NCI-H524 (cell line): ENCODE data around the gene CARD14.
A peak's percentile ranks its signal among the peaks of the same experiment; 100 is the strongest.
"Not testable (repeated sequence)": the region's sequence is repeated elsewhere in the genome, so short reads cannot be mapped to it uniquely, and the experiment has no call there.

ENCODE experiments used
- DNase-seq, 2 experiments: peaks; one replicate each; lab custom pipeline; 2025; lab: John Stamatoyannopoulos, UW

The CARD14 gene

GRCh38 chr17:80185968-80186367 is 16.1 kb downstream of the CARD14 start:
- DNase-seq, result no peak

- no peak for DNase-seq
Observed at GRCh38 chr17:80187090-80187489, 17.3 kb downstream of the CARD14 start.

DNA sequence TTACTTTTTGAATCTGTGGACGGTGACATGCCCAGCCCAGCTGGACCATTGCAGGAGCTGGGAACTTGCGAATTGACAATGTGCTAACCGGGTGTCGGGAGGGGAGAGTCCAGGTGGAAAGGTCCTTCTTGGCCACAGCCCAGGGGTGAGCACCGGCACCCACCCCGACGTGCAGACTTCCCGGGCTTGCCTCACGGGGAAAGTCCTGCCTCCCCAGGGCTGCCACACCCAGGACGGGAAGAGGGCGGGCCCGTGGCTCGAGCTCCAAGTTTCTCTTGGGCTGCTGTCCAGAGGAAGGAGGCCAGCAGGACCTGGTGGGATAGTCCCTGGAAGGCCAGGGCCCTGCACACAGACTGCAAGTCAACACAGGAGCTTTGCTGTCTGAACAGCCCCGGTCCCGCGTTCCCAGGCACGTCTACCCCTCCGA is 17.7 kb downstream of the CARD14 start:
- DNase-seq, result no peak

DNA sequence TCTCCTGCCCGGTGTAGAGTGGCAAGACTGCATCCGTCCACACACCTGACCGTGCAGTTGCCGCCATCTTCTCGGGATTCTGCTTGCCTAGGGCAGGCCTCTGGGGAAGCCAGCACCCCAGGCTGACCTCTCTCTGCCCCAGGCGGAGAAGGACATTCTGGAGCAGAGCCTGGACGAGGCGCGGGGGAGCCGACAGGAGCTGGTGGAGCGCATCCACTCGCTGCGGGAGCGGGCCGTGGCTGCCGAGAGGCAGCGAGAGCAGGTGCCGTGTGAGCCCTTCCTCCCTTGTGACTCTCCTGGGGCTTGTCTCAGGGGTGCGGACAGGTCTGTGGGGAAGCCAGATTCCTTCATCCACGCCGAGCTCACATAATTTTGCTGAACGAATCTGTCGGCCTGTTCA is 19.8 kb downstream of the CARD14 start:
- no peak for DNase-seq

DNA sequence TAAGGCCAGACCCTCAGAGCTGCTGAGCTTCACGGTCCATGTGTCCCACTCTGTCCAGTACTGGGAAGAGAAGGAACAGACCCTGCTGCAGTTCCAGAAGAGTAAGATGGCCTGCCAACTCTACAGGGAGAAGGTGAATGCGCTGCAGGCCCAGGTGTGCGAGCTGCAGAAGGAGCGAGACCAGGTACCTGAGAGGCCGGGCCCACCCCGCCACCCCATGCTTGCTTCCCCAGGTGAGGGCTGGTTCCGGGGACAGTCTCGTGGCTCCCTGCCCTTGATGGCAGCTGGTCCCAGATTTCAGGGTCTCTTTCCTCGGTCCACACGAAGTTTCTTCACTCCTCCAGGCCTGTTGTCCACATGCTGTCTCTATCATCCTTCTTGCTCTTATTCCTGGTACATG is 20.9 kb downstream of the CARD14 start:
- DNase-seq, result no peak

- DNase-seq, result no peak
Observed at GRCh38 chr17:80191192-80191591, 21.4 kb downstream of the CARD14 start.

GRCh38 chr17:80191865-80192661 is 22.2 kb downstream of the CARD14 start:
- DNase-seq, result peak in 1 of 2 experiments; percentile 18

DNA sequence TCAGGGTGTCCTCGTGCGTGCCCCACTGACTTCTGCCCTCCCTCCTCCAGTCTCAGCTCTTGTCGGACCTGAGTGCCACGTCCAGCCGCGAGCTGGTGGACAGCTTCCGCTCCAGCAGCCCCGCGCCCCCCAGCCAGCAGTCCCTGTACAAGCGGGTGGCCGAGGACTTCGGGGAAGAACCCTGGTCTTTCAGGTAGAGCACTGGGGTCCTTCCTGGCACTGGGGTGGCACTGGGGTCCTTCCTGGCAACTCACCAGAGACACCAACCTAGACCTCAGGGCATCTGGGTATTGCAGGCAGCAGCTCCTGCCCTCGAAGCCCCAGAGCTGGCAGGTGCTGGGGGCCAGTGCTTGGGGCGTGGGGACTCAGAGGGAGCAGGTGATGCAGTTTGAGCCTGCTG is 25.3 kb downstream of the CARD14 start:
- no peak for DNase-seq

GRCh38 chr17:80195671-80196529 is 26.1 kb downstream of the CARD14 start:
- DNase-seq, result peak in 1 of 2 experiments; percentile 25

GRCh38 chr17:80196652-80197051 is 26.8 kb downstream of the CARD14 start:
- DNase-seq, result no peak

- DNase-seq, result peak in 1 of 2 experiments; percentile 35
Observed at GRCh38 chr17:80198144-80198661, 28.4 kb downstream of the CARD14 start.

DNA sequence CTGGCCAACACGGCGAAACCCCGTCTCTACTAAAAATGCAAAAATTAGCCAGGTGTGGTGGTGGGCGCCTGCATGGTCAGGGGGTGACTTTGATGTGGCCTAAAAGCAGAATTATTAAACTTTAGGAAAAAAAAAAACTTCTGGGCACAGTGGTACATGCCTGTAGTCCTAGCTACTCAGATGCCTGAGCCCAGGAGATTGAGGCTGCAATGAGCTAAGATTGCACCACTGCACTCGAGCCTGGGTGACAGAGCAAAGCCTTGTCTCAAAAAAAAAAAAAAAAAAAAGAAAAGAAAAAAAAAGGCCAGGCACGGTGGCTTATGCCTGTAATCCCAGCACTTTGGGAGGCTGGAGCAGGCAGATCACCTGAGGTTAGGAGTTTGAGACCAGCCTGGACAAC is 29.5 kb downstream of the CARD14 start:
- DNase-seq, result not testable (repeated sequence)

DNA sequence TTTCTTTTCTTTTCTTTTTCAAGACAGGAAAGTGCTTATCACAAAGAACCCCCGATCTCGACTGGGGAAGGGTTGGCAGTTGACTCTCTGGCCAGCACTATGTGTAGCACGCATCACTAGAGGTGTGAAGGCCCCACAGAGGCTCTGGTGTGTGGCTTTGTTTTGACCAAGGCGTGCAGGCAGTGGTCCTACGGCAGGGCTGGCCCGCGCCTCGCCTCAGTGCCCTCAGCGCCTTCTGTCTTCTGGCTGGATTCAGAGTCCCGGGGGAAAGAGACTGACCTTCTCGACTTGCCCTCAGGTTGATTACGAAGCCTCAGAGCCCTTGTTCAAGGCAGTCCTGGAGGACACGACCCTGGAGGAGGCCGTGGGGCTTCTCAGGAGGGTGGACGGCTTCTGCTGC is 31.6 kb downstream of the CARD14 start:
- DNase-seq, result no peak

GRCh38 chr17:80202197-80202596 is 32.4 kb downstream of the CARD14 start:
- no peak for DNase-seq

DNA sequence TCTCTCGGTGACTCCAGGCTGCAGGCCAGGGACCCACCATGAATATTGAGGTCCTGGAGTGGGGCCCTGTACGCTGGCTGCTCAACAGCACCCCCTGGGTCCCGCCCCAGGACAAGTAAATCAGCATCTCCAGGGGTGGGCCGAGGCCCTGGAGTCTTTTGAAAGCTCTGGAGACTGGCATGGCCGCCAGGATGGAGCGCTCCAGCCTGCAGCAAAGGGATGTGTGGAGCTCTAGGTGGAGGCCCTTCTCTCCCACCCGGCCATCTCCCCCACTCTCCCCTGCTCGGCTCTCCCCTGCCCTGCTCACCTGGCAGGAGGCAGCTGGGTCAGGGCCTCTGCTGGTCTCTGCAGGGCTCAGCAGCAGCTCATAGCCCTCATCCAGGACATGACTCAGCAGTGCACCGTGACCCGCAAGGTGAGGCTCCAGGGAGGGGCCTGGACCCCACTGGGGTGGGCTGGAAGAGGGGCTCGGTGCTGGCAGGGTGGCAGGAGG is 33.7 kb downstream of the CARD14 start:
- DNase-seq, result no peak

DNA sequence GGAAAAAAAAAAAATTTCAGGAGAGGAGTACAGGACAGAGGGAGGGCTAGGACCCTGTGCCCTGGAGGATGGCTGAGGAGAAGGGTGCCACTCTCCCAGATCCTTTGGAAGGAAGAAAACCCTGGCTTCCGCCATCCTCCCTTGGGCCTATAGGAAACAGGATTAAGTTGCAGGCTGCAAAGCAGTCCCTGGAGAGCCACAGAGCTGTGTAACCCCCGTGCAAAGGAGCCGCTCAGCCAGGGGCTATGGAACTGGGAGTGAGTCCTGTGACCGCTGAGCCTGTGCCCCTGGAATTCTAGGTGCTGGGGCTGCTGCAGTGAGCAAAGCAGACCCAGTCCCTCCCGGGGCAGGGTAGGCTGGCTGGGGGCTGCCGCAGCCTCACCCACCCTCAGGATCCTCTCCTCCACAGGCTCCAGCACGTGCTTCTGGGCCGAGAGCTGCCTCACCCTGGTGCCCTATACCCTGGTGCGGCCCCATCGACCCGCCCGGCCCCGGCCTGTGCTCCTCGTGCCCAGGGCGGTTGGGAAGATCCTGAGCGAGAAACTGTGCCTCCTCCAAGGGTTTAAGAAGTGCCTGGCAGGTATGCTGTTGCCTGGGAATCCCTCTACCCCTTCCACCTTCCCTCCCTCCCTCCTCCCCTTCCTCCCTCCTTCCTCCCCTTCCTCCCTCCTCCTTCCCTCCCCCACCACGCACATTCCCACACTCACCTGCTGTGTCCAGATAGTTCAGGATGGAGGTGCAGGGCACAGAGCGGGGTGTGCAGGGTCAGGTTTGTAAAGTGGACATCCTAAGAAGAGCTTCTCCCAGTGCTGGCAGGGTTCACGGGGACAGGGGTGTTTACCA is 35.0 kb downstream of the CARD14 start:
- peak in 1 of 2 experiments; percentile 12 for DNase-seq

- no peak for DNase-seq
Observed at GRCh38 chr17:80205811-80206210, 36.0 kb downstream of the CARD14 start.

GRCh38 chr17:80208050-80208449 is 38.2 kb downstream of the CARD14 start:
- no peak for DNase-seq

DNA sequence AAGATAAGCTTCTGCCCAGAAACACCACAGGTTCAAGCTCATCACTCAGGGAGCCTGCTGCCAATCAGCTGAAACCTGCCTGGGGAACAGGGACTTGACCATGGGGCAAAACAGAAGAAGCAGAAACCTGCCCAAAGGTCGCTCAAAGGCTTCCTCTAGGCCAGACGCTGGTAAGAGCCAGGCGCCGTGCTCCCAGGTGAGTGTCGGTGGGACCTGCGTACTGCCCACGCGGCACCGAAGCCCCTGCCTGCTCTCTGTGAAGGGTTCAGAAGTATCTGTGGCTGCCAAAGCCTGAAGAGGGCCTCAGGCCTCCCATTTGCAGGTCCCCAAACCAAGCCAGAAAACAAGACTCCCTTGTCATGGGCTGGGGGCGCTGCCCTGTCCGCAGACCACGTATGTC is 39.9 kb downstream of the CARD14 start:
- no peak for DNase-seq

DNA sequence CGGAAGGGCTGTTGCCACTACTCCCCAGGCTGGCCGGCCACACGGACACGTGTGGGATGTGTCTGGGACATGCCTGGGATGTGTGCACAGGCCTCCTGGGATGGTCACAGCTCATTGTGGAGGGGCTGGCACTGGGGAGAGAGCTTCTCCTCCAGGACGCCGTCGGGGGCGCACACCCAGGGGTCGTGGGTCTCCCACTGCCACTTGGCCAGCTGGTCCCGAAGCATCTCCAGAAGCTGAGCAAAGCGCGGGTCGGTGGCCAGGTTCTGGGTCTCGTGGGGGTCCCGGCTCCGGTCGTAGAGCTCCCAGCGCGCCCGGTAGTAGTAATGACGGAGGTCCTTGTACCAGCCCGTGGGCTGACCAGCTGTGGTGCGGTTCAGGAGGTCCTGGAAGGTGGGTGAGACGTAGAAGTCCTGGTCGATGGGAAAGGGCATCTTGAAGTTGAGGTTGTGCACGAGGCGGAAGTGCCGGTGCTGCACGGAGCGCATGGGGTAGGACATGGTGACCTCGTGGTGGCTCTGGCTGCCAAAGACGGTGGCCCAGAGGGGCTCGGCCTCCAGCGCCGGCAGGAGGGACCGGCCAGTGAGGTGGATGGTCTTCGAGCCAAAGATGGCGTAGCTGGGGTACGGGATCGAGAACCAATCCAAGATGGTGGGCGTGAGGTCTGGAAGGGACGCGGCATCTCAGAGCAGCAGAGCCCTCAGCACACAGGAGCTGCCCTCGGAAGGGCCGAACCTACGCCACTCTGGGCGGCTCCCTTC is 40.7 kb downstream of the CARD14 start:
- DNase-seq, result no peak

DNA sequence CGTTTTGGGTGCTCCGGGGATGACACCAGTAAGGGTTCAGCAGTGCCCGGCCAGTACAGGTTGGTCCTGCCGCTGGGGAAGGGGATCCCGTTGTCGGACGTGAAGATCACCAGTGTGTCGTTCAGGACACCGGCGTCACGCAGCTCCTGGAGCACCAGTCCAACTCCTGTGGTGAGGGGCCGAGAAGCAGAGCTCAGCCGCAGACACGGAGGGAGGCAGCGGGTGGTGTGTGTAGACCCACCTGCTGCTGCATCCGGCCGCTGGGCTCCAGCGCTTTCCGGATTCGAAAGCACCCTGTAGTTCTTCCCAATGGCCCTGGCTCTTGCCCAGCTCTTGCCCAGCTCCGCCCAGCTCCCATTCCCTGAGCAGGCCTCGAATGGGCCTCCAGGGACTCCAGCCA is 42.3 kb downstream of the CARD14 start:
- DNase-seq, result no peak
